Skeletal muscle tissue (tissue), 4 donors: ENCODE results near the gene SLC4A9. TPM values are rescaled to one million over a fixed set of nuclear protein-coding genes. Genes with fewer than 3 reads are reported as not detected.

Experiments
- H3K27ac ChIP-seq: one replicate; pipeline ENCODE4 v1.7.0; 2013; ENCODE audit warnings: mild to moderate bottlenecking, low read depth, low read length, inconsistent platforms
- H3K27me3 ChIP-seq, 3 donors: one replicate each; pipeline ENCODE4 v1.7.0; 2013; ENCODE audit warnings: low read length in 3 of 3; ENCODE audit not compliant: control insufficient read depth in 3 of 3, insufficient read depth in 3 of 3
- H3K36me3 ChIP-seq, 3 donors: one replicate each; pipeline ENCODE4 v1.7.0; 2013; ENCODE audit warnings: low read length in 3 of 3; ENCODE audit not compliant: control insufficient read depth in 3 of 3, insufficient read depth in 3 of 3
- H3K4me1 ChIP-seq, 3 donors: one replicate each; pipeline ENCODE4 v1.7.0; 2013; ENCODE audit warnings: low read length in 3 of 3, mild to moderate bottlenecking in 3 of 3; ENCODE audit not compliant: control insufficient read depth in 3 of 3, insufficient read depth in 3 of 3
- H3K4me3 ChIP-seq, 3 donors: one replicate each; pipeline ENCODE4 v1.7.0; 2013; ENCODE audit warnings: low read length in 3 of 3
- H3K9ac ChIP-seq, 3 donors: one replicate each; pipeline ENCODE4 v1.7.0; 2013; ENCODE audit warnings: low read length in 3 of 3, mild to moderate bottlenecking in 3 of 3, moderate library complexity in 2 of 3, low read depth in 1 of 3
- H3K9me3 ChIP-seq, 3 donors: one replicate each; pipeline ENCODE4 v1.7.0; 2013; ENCODE audit warnings: low read length in 3 of 3; ENCODE audit not compliant: control insufficient read depth in 3 of 3
- total RNA-seq: library from RNA; depleted of rRNA; stranded (reverse); fragments of >200 nt; gene quantifications from one replicate; pipeline ENCODE4 v1.2.3, GENCODE V29; 2014
- donor health status: Osteomylitis.

Gene SLC4A9
- total RNA-seq, 1 donor from 2014 or later, result not detected

GRCh38 chr5:140391312-140391711, 31.3 kb downstream of the SLC4A9 start:
- no peaks in the 10 kb centered on the region for H3K9me3 ChIP-seq
- H3K27me3 ChIP-seq, result no peaks in the 10 kb centered on the region
- H3K27ac ChIP-seq, result no peak overlapping the region
- H3K4me1 ChIP-seq, result no peaks in the 10 kb centered on the region
- no peak overlapping the region for H3K9ac ChIP-seq
- no peaks in the 10 kb centered on the region for H3K36me3 ChIP-seq
- no peak overlapping the region for H3K4me3 ChIP-seq

GRCh38 chr5:140391732-140392131, 31.7 kb downstream of the SLC4A9 start:
- no peaks in the 10 kb centered on the region for H3K36me3 ChIP-seq
- H3K27ac ChIP-seq, result no peak overlapping the region
- no peaks in the 10 kb centered on the region for H3K27me3 ChIP-seq
- no peak overlapping the region for H3K9ac ChIP-seq
- H3K9me3 ChIP-seq, result no peaks in the 10 kb centered on the region
- H3K4me3 ChIP-seq, result no peak overlapping the region
- H3K4me1 ChIP-seq, result no peaks in the 10 kb centered on the region

GRCh38 chr5:140393738-140394137, 33.7 kb downstream of the SLC4A9 start:
- H3K9ac ChIP-seq, result no peak overlapping the region
- no peaks in the 10 kb centered on the region for H3K36me3 ChIP-seq
- H3K4me3 ChIP-seq, result no peak overlapping the region
- no peak overlapping the region for H3K27ac ChIP-seq
- H3K9me3 ChIP-seq, result no peaks in the 10 kb centered on the region
- no peaks in the 10 kb centered on the region for H3K27me3 ChIP-seq
- no peaks in the 10 kb centered on the region for H3K4me1 ChIP-seq

- Histone ChIP-seq H3K36me3 (no peaks in the 10 kb centered on the region), H3K4me3 (no peak overlapping the region), H3K4me1 (peaks cover 12 to 16% (median 15%) of the 10 kb centered on the region in 3 donors), H3K9ac (no peak overlapping the region), H3K27ac (no peak overlapping the region), H3K27me3 (no peaks in the 10 kb centered on the region), H3K9me3 (no peaks in the 10 kb centered on the region)
Measured at GRCh38 chr5:140398379-140398811, 38.4 kb downstream of the SLC4A9 start.

- Histone ChIP-seq H3K9ac (peak overlapping the region; percentile 93 to 98 (median 93)), H3K27me3 (no peaks in the 10 kb centered on the region), H3K4me1 (peaks cover 26 to 31% (median 29%) of the 10 kb centered on the region in 3 donors), H3K27ac (peak overlapping the region; percentile 76), H3K36me3 (no peaks in the 10 kb centered on the region), H3K4me3 (peak overlapping the region; percentile 92 to 99 (median 99)), H3K9me3 (no peaks in the 10 kb centered on the region)
Measured at GRCh38 chr5:140399979-140400729, 40.2 kb downstream of the SLC4A9 start.

- Histone ChIP-seq H3K27ac (peak overlapping the region; percentile 76), H3K27me3 (no peaks in the 10 kb centered on the region), H3K4me3 (peak overlapping the region; percentile 92 to 99 (median 99)), H3K9me3 (no peaks in the 10 kb centered on the region), H3K9ac (peak overlapping the region; percentile 93 to 98 (median 93)), H3K36me3 (no peaks in the 10 kb centered on the region), H3K4me1 (peaks cover 26 to 31% (median 29%) of the 10 kb centered on the region in 3 donors)
Measured at GRCh38 chr5:140400730-140401361, 40.9 kb downstream of the SLC4A9 start.

GRCh38 chr5:140401362-140402257, 41.6 kb downstream of the SLC4A9 start, which contains the start of gene ANKHD1:
ANKHD1 (plus strand) TSS chr5:140401833; CDS start chr5:140401968, 135 bp downstream.
- Histone ChIP-seq H3K9ac (peak within 1 kb of the TSS; percentile 97 to 99 (median 98)), H3K27ac (peak within 1 kb of the TSS; percentile 97), H3K27me3 (no peaks in the 10 kb centered on the region), H3K36me3 (peaks cover 0 to 2% (median 0%) of the 10 kb centered on the region in 3 donors), H3K9me3 (no peaks in the 10 kb centered on the region), H3K4me3 (peak within 1 kb of the TSS; percentile 92 to 99 (median 99)), H3K4me1 (peaks cover 26 to 33% (median 29%) of the 10 kb centered on the region in 3 donors)

GRCh38 chr5:140402258-140403074, 42.5 kb downstream of the SLC4A9 start:
- Histone ChIP-seq H3K27me3 (no peaks in the 10 kb centered on the region), H3K36me3 (peaks cover 0 to 2% (median 0%) of the 10 kb centered on the region in 3 donors), H3K27ac (peak overlapping the region; percentile 97), H3K9ac (peak overlapping the region; percentile 97 to 99 (median 98)), H3K4me1 (peaks cover 26 to 34% (median 29%) of the 10 kb centered on the region in 3 donors), H3K9me3 (no peaks in the 10 kb centered on the region), H3K4me3 (peak overlapping the region; percentile 85 to 97 (median 96))

GRCh38 chr5:140403613-140404012, 43.6 kb downstream of the SLC4A9 start:
- Histone ChIP-seq H3K36me3 (peaks cover 0 to 2% (median 0%) of the 10 kb centered on the region in 3 donors), H3K4me1 (peaks cover 26 to 34% (median 29%) of the 10 kb centered on the region in 3 donors), H3K9me3 (no peaks in the 10 kb centered on the region), H3K4me3 (peak overlapping the region; percentile 17 to 97 (median 64)), H3K27ac (no peak overlapping the region), H3K27me3 (no peaks in the 10 kb centered on the region), H3K9ac (peak overlapping the region in 2 of 3 donors; percentile 34 to 42)
